ENCODE measurements around the gene METTL18.
A peak's percentile ranks its signal among the peaks of the same experiment; 100 is the strongest.

The METTL18 gene

GRCh38 chr1:169804941-169805340, 10.2 kb upstream of the METTL18 start:
- H3K79me2 ChIP-seq (ENCODE audit: insufficient read depth, low read length): peaks cover 27% of the 10 kb centered on the region
- H3K9me3 ChIP-seq (ENCODE audit: insufficient read depth, low read length): no peaks in the 10 kb centered on the region
- no peak overlapping the region for H3K4me2 ChIP-seq (ENCODE audit: low read depth, low read length, poor library complexity, severe bottlenecking)
- H3K36me3 ChIP-seq (ENCODE audit: low read length): peaks cover 70% of the 10 kb centered on the region
- H3K9me2 ChIP-seq (replicated peaks; ENCODE audit: insufficient read depth, low read length): no peaks in the 10 kb centered on the region
- no peak overlapping the region for H3K4me3 ChIP-seq (ENCODE audit: insufficient read depth, low read length, poor library complexity, severe bottlenecking)
- no peak overlapping the region for H3K27ac ChIP-seq (ENCODE audit: low read depth, low read length)
- H3K27me3 ChIP-seq (ENCODE audit: low read length): no peaks in the 10 kb centered on the region
- no peak overlapping the region for H2AFZ ChIP-seq (ENCODE audit: low read depth, low read length, severe bottlenecking)
- H4K20me1 ChIP-seq (ENCODE audit: low read depth, low read length): no peaks in the 10 kb centered on the region
- H3K9ac ChIP-seq (ENCODE audit: low read length): no peak overlapping the region
- H3F3A ChIP-seq (ENCODE audit: insufficient read depth): peaks cover 36% of the 10 kb centered on the region; the same call in 1 of the 2 replicates
- TF ChIP-seq, protein P1, sequence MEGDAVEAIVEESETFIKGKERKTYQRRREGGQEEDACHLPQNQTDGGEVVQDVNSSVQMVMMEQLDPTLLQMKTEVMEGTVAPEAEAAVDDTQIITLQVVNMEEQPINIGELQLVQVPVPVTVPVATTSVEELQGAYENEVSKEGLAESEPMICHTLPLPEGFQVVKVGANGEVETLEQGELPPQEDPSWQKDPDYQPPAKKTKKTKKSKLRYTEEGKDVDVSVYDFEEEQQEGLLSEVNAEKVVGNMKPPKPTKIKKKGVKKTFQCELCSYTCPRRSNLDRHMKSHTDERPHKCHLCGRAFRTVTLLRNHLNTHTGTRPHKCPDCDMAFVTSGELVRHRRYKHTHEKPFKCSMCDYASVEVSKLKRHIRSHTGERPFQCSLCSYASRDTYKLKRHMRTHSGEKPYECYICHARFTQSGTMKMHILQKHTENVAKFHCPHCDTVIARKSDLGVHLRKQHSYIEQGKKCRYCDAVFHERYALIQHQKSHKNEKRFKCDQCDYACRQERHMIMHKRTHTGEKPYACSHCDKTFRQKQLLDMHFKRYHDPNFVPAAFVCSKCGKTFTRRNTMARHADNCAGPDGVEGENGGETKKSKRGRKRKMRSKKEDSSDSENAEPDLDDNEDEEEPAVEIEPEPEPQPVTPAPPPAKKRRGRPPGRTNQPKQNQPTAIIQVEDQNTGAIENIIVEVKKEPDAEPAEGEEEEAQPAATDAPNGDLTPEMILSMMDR (IDR thresholded peaks at IDR 0.05; ENCODE audit: insufficient read depth, low read length, poor library complexity, severe bottlenecking): no peak
- TF ChIP-seq EZH2phosphoT487 (conservative IDR thresholded peaks at IDR 0.05; ENCODE audit: low read length): no peak

- Histone ChIP-seq H3K27ac (ENCODE audit: low read depth, low read length) (no peak overlapping the region), H3K4me2 (ENCODE audit: low read depth, low read length, poor library complexity, severe bottlenecking) (no peak overlapping the region), H3K79me2 (ENCODE audit: insufficient read depth, low read length) (peaks cover 46% of the 10 kb centered on the region), H2AFZ (ENCODE audit: low read depth, low read length, severe bottlenecking) (no peak overlapping the region), H3K9me2 (replicated peaks; ENCODE audit: insufficient read depth, low read length) (no peaks in the 10 kb centered on the region), H3K9ac (ENCODE audit: low read length) (no peak overlapping the region), H3K36me3 (ENCODE audit: low read length) (peaks cover 58% of the 10 kb centered on the region), H3F3A (ENCODE audit: insufficient read depth) (peaks cover 30% of the 10 kb centered on the region; the same call in 1 of the 2 replicates), H4K20me1 (ENCODE audit: low read depth, low read length) (no peaks in the 10 kb centered on the region), H3K4me3 (ENCODE audit: insufficient read depth, low read length, poor library complexity, severe bottlenecking) (no peak overlapping the region), H3K9me3 (ENCODE audit: insufficient read depth, low read length) (no peaks in the 10 kb centered on the region), H3K27me3 (ENCODE audit: low read length) (no peaks in the 10 kb centered on the region)
- TF ChIP-seq, protein P1 (IDR thresholded peaks at IDR 0.05; ENCODE audit: insufficient read depth, low read length, poor library complexity, severe bottlenecking): no peak
- TF ChIP-seq EZH2phosphoT487 (conservative IDR thresholded peaks at IDR 0.05; ENCODE audit: low read length): no peak
These were observed 8.2 kb upstream of the METTL18 start for GRCh38 chr1:169802888-169803287.

- H3K4me3 ChIP-seq (ENCODE audit: insufficient read depth, low read length, poor library complexity, severe bottlenecking): no peak overlapping the region
- H3K9me2 ChIP-seq (replicated peaks; ENCODE audit: insufficient read depth, low read length): no peaks in the 10 kb centered on the region
- H3K9me3 ChIP-seq (ENCODE audit: insufficient read depth, low read length): no peaks in the 10 kb centered on the region
- TF ChIP-seq, protein P1 (IDR thresholded peaks at IDR 0.05; ENCODE audit: insufficient read depth, low read length, poor library complexity, severe bottlenecking): no peak
- no peak for TF ChIP-seq EZH2phosphoT487 (conservative IDR thresholded peaks at IDR 0.05; ENCODE audit: low read length)
- peak overlapping the region; percentile 78 for H3K4me2 ChIP-seq (ENCODE audit: low read depth, low read length, poor library complexity, severe bottlenecking)
- H3K27me3 ChIP-seq (ENCODE audit: low read length): no peaks in the 10 kb centered on the region
- H2AFZ ChIP-seq (ENCODE audit: low read depth, low read length, severe bottlenecking): no peak overlapping the region
- no peak overlapping the region for H3K9ac ChIP-seq (ENCODE audit: low read length)
- no peaks in the 10 kb centered on the region for H4K20me1 ChIP-seq (ENCODE audit: low read depth, low read length)
- peaks cover 18% of the 10 kb centered on the region for H3K36me3 ChIP-seq (ENCODE audit: low read length)
- 0 out of 2 replicates have a peak, but pooled peaks cover 3% of the 10 kb centered on the region for H3F3A ChIP-seq (ENCODE audit: insufficient read depth)
- peaks cover 80% of the 10 kb centered on the region for H3K79me2 ChIP-seq (ENCODE audit: insufficient read depth, low read length)
- no peak overlapping the region for H3K27ac ChIP-seq (ENCODE audit: low read depth, low read length)
These were observed 2.6 kb upstream of the METTL18 start for GRCh38 chr1:169797281-169797680.
